Mesothelial cell of epicardium (in vitro differentiated cells): ENCODE results near the gene ADARB2. TPM values are rescaled to one million over a fixed set of nuclear protein-coding genes. Genes with fewer than 3 reads are reported as not detected.
A peak's percentile ranks its signal among the peaks of the same experiment; 100 is the strongest.

Experiments used
- DNase-seq, 2 experiments: peaks; one replicate each; pipeline ENCODE4 v3.0.0; 2021; ENCODE audit warnings: low spot score in 2 of 2; ENCODE audit not compliant: unreplicated experiment in 2 of 2
- H3K27ac Mint-ChIP-seq: 2 replicates; pipeline ENCODE4 v1.8.0; 2021; ENCODE audit warnings: mixed read lengths
- H3K27me3 Mint-ChIP-seq: 2 replicates; pipeline ENCODE4 v1.8.0; 2021; ENCODE audit warnings: low read depth, mixed read lengths
- H3K36me3 Mint-ChIP-seq: 2 replicates; pipeline ENCODE4 v1.8.0; 2021; ENCODE audit warnings: mixed read lengths
- H3K4me1 Mint-ChIP-seq: 2 replicates; pipeline ENCODE4 v1.8.0; 2021; ENCODE audit warnings: mixed read lengths
- H3K4me3 Mint-ChIP-seq: 2 replicates; pipeline ENCODE4 v1.8.0; 2021; ENCODE audit warnings: mild to moderate bottlenecking, moderate library complexity, mixed read lengths
- H3K9me3 Mint-ChIP-seq: 2 replicates; pipeline ENCODE4 v1.8.0; 2021; ENCODE audit warnings: mixed read lengths
- CTCF ChIP-seq: fragments of 200-600 bp; sonication (generic); IDR thresholded peaks from one replicate; pipeline ENCODE4 v1.5.0; 2021; ENCODE audit warnings: antibody characterized with exemption; ENCODE audit not compliant: unreplicated experiment
- total RNA-seq: library from RNA; stranded (reverse); gene quantifications from 3 replicates; pipeline ENCODE4 v1.2.1, GENCODE V29; 2021

ADARB2 gene
- total RNA-seq, 1 donor from 2014 or later: 0.38 TPM

DNA sequence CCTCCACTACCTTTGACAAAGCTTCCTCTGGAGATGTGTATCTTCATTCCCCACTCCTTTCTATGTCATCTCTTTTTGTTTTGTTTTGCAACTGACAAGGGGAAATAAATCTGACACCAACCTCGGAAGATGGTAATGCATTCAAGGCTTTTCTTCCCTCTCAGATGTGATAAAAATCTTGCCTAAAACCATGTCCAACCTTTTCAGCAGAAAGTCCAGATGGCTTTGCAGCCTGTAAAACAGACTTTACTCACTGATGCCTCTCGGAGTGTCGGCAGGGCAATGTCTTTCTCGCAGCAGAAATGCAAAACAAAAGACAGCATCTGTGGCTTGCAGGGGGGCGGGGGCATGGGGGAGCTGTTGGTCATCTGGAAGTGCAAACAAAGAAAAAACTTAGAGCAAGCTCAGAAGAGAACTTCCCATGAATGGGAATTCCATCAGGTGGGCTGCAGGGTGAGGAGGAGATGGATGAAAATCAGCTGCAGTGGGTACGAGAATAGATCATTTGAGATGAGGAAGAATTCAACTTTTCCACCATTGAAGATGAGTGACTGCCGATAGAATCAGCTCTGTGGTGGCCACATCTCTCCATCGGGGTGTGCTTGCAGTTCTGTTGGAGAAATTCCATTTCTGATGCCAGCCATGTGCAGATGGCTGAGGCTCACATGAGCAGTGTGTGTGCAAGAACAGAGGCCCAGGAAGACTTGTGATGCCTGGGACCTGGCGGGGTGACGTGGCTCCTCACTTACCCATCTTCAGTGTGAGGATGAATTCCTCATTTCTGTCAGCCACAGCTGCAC, 443.5 kb downstream of the ADARB2 start:
- Mint-ChIP-seq H3K27me3 (peaks cover 8% of the 10 kb centered on the region), H3K36me3 (no peaks in the 10 kb centered on the region), H3K27ac (peak overlapping the region; percentile 8), H3K4me1 (peaks cover 20% of the 10 kb centered on the region), H3K4me3 (no peak overlapping the region), H3K9me3 (no peaks in the 10 kb centered on the region)
- no peak for DNase-seq
- TF ChIP-seq CTCF: no peak

DNA sequence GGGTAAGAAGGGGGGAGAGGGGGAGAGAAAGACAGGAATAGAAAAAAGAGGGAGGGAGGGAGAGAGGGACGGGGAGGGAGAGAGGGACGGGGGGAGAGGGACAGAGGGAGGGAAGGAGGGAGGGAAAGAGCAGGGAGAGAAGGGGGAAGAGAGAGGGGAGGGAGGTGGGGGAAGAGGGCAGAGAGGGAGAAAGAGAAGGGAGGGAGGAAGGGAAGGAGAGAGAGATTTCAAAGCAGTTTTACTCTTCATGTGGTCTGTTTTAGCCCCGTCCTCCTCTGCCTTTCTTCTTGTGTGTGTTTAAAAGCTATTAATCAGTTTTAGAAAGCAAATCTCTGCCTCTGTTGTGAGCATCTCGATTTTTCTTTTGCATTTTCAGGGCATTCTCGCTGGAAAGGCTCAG, 444.2 kb downstream of the ADARB2 start:
- Mint-ChIP-seq H3K27me3 (peaks cover 4% of the 10 kb centered on the region), H3K9me3 (no peaks in the 10 kb centered on the region), H3K36me3 (no peaks in the 10 kb centered on the region), H3K4me3 (no peak overlapping the region), H3K4me1 (peaks cover 24% of the 10 kb centered on the region), H3K27ac (peak overlapping the region; percentile 8)
- no peak for DNase-seq
- TF ChIP-seq CTCF: no peak

- H3K4me1 Mint-ChIP-seq: peaks cover 30% of the 10 kb centered on the region
- DNase-seq: no peak
- no peak overlapping the region for H3K4me3 Mint-ChIP-seq
- no peaks in the 10 kb centered on the region for H3K36me3 Mint-ChIP-seq
- H3K9me3 Mint-ChIP-seq: no peaks in the 10 kb centered on the region
- no peak for TF ChIP-seq CTCF
- H3K27ac Mint-ChIP-seq: no peak overlapping the region
- peaks cover 1% of the 10 kb centered on the region for H3K27me3 Mint-ChIP-seq
Observed at GRCh38 chr10:1292611-1293031, 444.7 kb downstream of the ADARB2 start.

DNA sequence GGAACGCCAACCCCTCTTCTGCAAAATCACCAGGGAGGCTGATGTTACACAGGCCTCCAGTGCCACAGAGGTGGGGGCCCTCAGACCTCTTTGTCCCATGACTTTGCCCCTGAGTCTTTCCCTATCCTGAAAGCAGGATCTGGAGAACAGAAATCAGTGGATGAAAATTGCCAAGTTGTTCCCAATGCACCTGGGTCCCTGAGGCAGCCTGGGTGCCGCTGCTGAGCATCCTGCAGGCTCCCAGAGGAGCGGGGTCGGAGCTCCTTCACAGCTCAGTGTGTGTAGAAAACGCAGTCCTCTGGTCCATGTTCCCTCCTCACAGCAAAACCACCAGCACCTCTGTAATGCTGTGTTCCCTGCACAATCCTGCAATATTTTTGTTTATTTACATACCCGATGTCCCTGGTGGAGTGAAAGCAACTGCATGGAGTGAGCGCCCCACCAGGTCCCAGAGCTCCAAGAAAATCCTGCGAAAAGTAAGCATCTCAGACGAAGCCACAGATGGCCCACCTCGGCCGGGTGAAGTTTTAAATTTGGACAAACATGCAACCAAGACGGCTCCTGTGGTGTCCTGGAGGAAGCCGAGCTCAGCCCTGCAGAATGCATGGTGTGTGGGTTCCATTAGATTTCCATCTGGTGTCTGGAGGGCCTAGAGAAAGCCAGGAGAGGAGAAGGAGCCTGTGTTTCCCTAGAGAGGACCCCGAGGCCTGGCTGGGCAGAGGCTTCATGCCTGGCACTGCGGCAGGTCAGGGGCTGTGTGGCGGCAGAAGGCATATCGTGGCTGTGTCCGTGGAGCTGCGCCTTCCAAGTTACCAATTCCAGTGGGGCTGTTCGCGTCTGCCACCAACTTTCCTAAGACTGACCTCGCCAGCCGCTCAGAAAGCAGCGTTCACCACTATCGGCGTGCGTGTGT, 445.9 kb downstream of the ADARB2 start:
- TF ChIP-seq CTCF: no peak
- Mint-ChIP-seq H3K4me1 (peaks cover 34% of the 10 kb centered on the region), H3K36me3 (no peaks in the 10 kb centered on the region), H3K9me3 (no peaks in the 10 kb centered on the region), H3K27me3 (no peaks in the 10 kb centered on the region), H3K27ac (no peak overlapping the region), H3K4me3 (no peak overlapping the region)
- DNase-seq: no peak

- no peak overlapping the region for H3K27ac Mint-ChIP-seq
- no peak for DNase-seq
- H3K4me1 Mint-ChIP-seq: peaks cover 34% of the 10 kb centered on the region
- no peaks in the 10 kb centered on the region for H3K9me3 Mint-ChIP-seq
- no peak overlapping the region for H3K4me3 Mint-ChIP-seq
- no peaks in the 10 kb centered on the region for H3K36me3 Mint-ChIP-seq
- TF ChIP-seq CTCF: no peak
- H3K27me3 Mint-ChIP-seq: no peaks in the 10 kb centered on the region
Observed at GRCh38 chr10:1290071-1290471, 447.3 kb downstream of the ADARB2 start.
